ENCODE results near the gene C4A. TPM values are rescaled to one million over a fixed set of nuclear protein-coding genes. Genes with fewer than 3 reads are reported as not detected.

The C4A gene
- total and polyA plus RNA-seq, 2 of the 8 experiments (the other 6 are each of a cell fraction or from before 2014, with no cell fraction given) = 0.62 to 2.4 TPM

GRCh38 chr6:31968791-31969711 is 12.8 kb upstream of the C4A start:
- Histone ChIP-seq H3K18ac (ENCODE audit: extremely low read depth, low read length) (no peak overlapping the region), H3K36me3 (ENCODE audit: control insufficient read depth in 2 of 4, insufficient read depth in 4 of 4, low read length in 3 of 4) (peaks cover 13 to 44% (median 34%) of the 10 kb centered on the region in 4 experiments), H3K56ac (replicated peaks; ENCODE audit: insufficient read length, low read depth, low read length) (no peak overlapping the region), H2BK15ac (ENCODE audit: low read length) (no peak overlapping the region), H3K4me3 (ENCODE audit: extremely low read depth in 1 of 4, insufficient read depth in 2 of 4, low read depth in 3 of 4, low read length in 4 of 4) (no peak overlapping the region), H2BK120ac (replicated peaks; ENCODE audit: low read depth, low read length) (no peak overlapping the region), H2AFZ (ENCODE audit: low read length) (no peak overlapping the region), H3K79me2 (ENCODE audit: control insufficient read depth in 1 of 2, insufficient read depth in 2 of 2, low read length in 2 of 2) (peaks cover 0 to 11% of the 10 kb centered on the region in 2 experiments; a peak in 1 of 4 replicates), H3K4me1 (replicated peaks in 1 of 4; ENCODE audit: control insufficient read depth in 3 of 4, insufficient read depth in 4 of 4, low read length in 3 of 4) (peaks cover 0 to 9% (median 5%) of the 10 kb centered on the region in 4 experiments; a peak in 5 of 7 replicates), H3K23me2 (ENCODE audit: low read depth, low read length) (peaks cover 13% of the 10 kb centered on the region), H2AK5ac (ENCODE audit: low read depth, low read length) (no peak overlapping the region), H3K27me3 (replicated peaks in 1 of 4; ENCODE audit: control insufficient read depth in 3 of 4, extremely low read depth in 1 of 4, insufficient read depth in 3 of 4, low read length in 3 of 4) (no peaks in the 10 kb centered on the region; a peak in 1 of 7 replicates), H4K20me1 (replicated peaks in 1 of 2; ENCODE audit: control insufficient read depth in 1 of 2, insufficient read depth in 2 of 2, low read length in 2 of 2) (peaks cover 0 to 3% of the 10 kb centered on the region in 2 experiments), H3K27ac (ENCODE audit: low read depth, low read length) (no peak overlapping the region), H4K8ac (ENCODE audit: extremely low read depth, insufficient read depth, low read length) (peak overlapping the region; percentile 29; the same call in 1 of the 2 replicates), H4K91ac (replicated peaks; ENCODE audit: insufficient read length, low read length) (no peak overlapping the region), H3K4me2 (ENCODE audit: insufficient read depth in 1 of 2, low read depth in 2 of 2, low read length in 2 of 2) (no peak overlapping the region), H2BK20ac (ENCODE audit: low read length) (no peak overlapping the region), H4K5ac (ENCODE audit: insufficient read length, low read depth, low read length) (no peak overlapping the region), H3K4ac (replicated peaks; ENCODE audit: insufficient read length, low read depth, low read length) (no peak overlapping the region), H3K23ac (ENCODE audit: insufficient read length) (no peak overlapping the region), H2BK12ac (ENCODE audit: low read depth, low read length) (no peak overlapping the region), H3K9ac (replicated peaks in 1 of 4; ENCODE audit: extremely low read depth in 1 of 4, low read depth in 3 of 4, low read length in 3 of 4) (no peak overlapping the region), H3K9me3 (ENCODE audit: insufficient read depth in 2 of 2, low read depth in 1 of 2, low read length in 1 of 2) (no peaks in the 10 kb centered on the region), H3K79me1 (ENCODE audit: low read depth, low read length) (peaks cover 4% of the 10 kb centered on the region; the same call in 1 of the 2 replicates), H3K14ac (ENCODE audit: insufficient read length) (no peak overlapping the region), H2BK5ac (ENCODE audit: low read depth, low read length) (no peak overlapping the region)
- WGBS, 2 experiments (ENCODE audit: extremely low coverage in 1 of 2, insufficient coverage in 1 of 2, insufficient read length in 1 of 2, insufficient replicate concordance in 2 of 2, low coverage in 1 of 2, low lambda C conversion rate in 2 of 2, missing lambda C conversion rate in 1 of 2) = 93% methylated on average over 22 of the region's 23 CpGs; no CpG with 5 or more reads in 1 of the 2 experiments
- DNase-seq (ENCODE audit: low read depth in 1 of 2, low spot score in 2 of 2) = no peak
- CTCF ChIA-PET (ENCODE audit: partially characterized antibody) = interaction anchor here (0.6 to 10.2 kb wide), 4 partner anchors 9 to 373 kb away, joined by 3 to 84 read pairs (median 4); partner anchors contain the start of genes NELFE and SKIC2
- POLR2A ChIA-PET (ENCODE audit: partially characterized antibody) = interaction anchor here (0.6 to 15.3 kb wide), 5 partner anchors 14 to 220 kb away, joined by 3 to 279 read pairs (median 3); partner anchors contain the start of genes EHMT2, NELFE and SKIC2
- no peak for TF ChIP-seq KDM1A (IDR thresholded peaks at IDR 0.05; ENCODE audit: borderline replicate concordance, low read length)
- no peak for FAIRE-seq

Data from H1 (cell line).